Limb (tissue), 2 donors: ENCODE measurements around the gene SLC44A1.
A peak's percentile ranks its signal among the peaks of the same experiment; 100 is the strongest.

Experiments used
- DNase-seq, 2 donors: peaks; one replicate each; pipeline ENCODE4 v3.0.0-alpha.2; 2016; ENCODE audit errors: extremely low spot score in 2 of 2

The SLC44A1 gene

GRCh38 chr9:105390871-105391270, 146.4 kb downstream of the SLC44A1 start:
- no peak for DNase-seq

- no peak for DNase-seq
These were observed 146.8 kb downstream of the SLC44A1 start for GRCh38 chr9:105391288-105391687.

GRCh38 chr9:105392531-105392930, 148.1 kb downstream of the SLC44A1 start:
- no peak for DNase-seq

GRCh38 chr9:105393576-105394344, 149.3 kb downstream of the SLC44A1 start:
- no peak for DNase-seq

- no peak for DNase-seq
These were observed 152.0 kb downstream of the SLC44A1 start for GRCh38 chr9:105396441-105396840.

- no peak for DNase-seq
These were observed 152.4 kb downstream of the SLC44A1 start for GRCh38 chr9:105396901-105397300.

GRCh38 chr9:105399117-105399516, 154.7 kb downstream of the SLC44A1 start:
- no peak for DNase-seq

- peak in 1 of 2 donors; percentile 34 for DNase-seq
These were observed 157.2 kb downstream of the SLC44A1 start for GRCh38 chr9:105401651-105402050.

- DNase-seq: no peak
These were observed 159.2 kb downstream of the SLC44A1 start for GRCh38 chr9:105403552-105404248.

- DNase-seq: no peak
These were observed 161.2 kb downstream of the SLC44A1 start for GRCh38 chr9:105405514-105406131.

GRCh38 chr9:105406369-105406768, 161.9 kb downstream of the SLC44A1 start:
- no peak for DNase-seq

GRCh38 chr9:105413525-105413924, 169.1 kb downstream of the SLC44A1 start:
- DNase-seq: peak in 1 of 2 donors; percentile 15

GRCh38 chr9:105414947-105415661, 170.7 kb downstream of the SLC44A1 start:
- peak; percentile 78 for DNase-seq

GRCh38 chr9:105415662-105415980, 171.2 kb downstream of the SLC44A1 start:
- DNase-seq: no peak

GRCh38 chr9:105416840-105417239, 172.4 kb downstream of the SLC44A1 start:
- no peak for DNase-seq

- no peak for DNase-seq
These were observed 174.4 kb downstream of the SLC44A1 start for GRCh38 chr9:105418588-105419500.

GRCh38 chr9:105419816-105420597, 175.6 kb downstream of the SLC44A1 start:
- no peak for DNase-seq

- no peak for DNase-seq
These were observed 176.7 kb downstream of the SLC44A1 start for GRCh38 chr9:105421154-105421553.

- no peak for DNase-seq
These were observed 177.4 kb downstream of the SLC44A1 start for GRCh38 chr9:105421864-105422263.

- no peak for DNase-seq
These were observed 181.5 kb downstream of the SLC44A1 start for GRCh38 chr9:105425816-105426433.
